GDM1 (cell line): ENCODE data around the gene PRH1.

Experiments
- DNase-seq: peaks from one replicate; lab custom pipeline; 2025; lab: John Stamatoyannopoulos, UW

The PRH1 gene

DNA sequence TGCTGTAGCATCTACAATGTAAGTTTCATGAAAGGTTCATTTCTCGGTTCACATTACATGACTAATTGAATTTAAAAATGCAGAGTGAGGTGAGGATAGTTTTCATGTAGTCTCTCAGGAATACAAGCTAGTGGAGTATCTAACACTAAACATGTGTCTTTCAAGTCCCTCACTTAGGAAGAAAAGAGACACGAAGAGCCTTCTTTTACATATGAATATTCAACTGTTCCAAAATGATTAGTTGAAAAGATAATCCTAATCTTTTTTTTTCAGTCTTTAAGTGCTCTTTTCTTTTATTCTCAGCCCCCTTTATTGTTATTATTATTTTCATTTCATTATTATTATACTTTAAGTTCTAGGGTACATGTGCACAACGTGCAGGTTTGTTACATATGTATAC lies 45.6 kb downstream of the PRH1 start:
- no peak for DNase-seq
